Mesendoderm (in vitro differentiated cells): ENCODE data around the gene NFATC1.

Experiments used
- DNase-seq: peaks from one replicate; pipeline ENCODE4 v3.0.0; 2013
- H2AK5ac ChIP-seq: 2 replicates; pipeline ENCODE4 v1.6.1; 2013; ENCODE audit warnings: low read length, inconsistent platforms
- H2BK120ac ChIP-seq: 2 replicates; pipeline ENCODE4 v1.6.1; 2013; ENCODE audit warnings: low read depth, mild to moderate bottlenecking, low read length, moderate library complexity, mixed read lengths
- H2BK15ac ChIP-seq: replicated peaks from 2 replicates; pipeline ENCODE4 v1.6.1; 2013; ENCODE audit warnings: low read depth, mild to moderate bottlenecking, moderate library complexity
- H2BK5ac ChIP-seq: 2 replicates; pipeline ENCODE4 v1.6.1; 2013; ENCODE audit warnings: low read length, inconsistent platforms
- H3K18ac ChIP-seq: 2 replicates; pipeline ENCODE4 v1.6.1; 2013; ENCODE audit warnings: mild to moderate bottlenecking, low read length, mixed read lengths
- H3K23ac ChIP-seq: one replicate; pipeline ENCODE4 v1.6.1; 2013; ENCODE audit warnings: low read length
- H3K27ac ChIP-seq: 2 replicates; pipeline ENCODE4 v1.5.1; 2013; ENCODE audit warnings: low read depth, mild to moderate bottlenecking, inconsistent platforms, low read length, moderate library complexity
- H3K27me3 ChIP-seq: 2 replicates; pipeline ENCODE4 v1.6.1; 2013; ENCODE audit warnings: low read length, control low read depth, mild to moderate bottlenecking, inconsistent platforms; ENCODE audit not compliant: insufficient read depth, poor library complexity
- H3K36me3 ChIP-seq: 2 replicates; pipeline ENCODE4 v1.6.1; 2013; ENCODE audit warnings: low read length, inconsistent platforms; ENCODE audit not compliant: control insufficient read depth, insufficient read depth
- H3K4ac ChIP-seq: one replicate; pipeline ENCODE4 v1.6.1; 2013; ENCODE audit warnings: low read depth, mild to moderate bottlenecking, low read length, moderate library complexity
- H3K4me1 ChIP-seq: 2 replicates; pipeline ENCODE4 v1.6.1; 2013; ENCODE audit warnings: low read depth, low read length, inconsistent platforms; ENCODE audit not compliant: control insufficient read depth
- H3K4me2 ChIP-seq: 2 replicates; pipeline ENCODE4 v1.6.1; 2013; ENCODE audit warnings: low read length
- H3K4me3 ChIP-seq: 2 replicates; pipeline ENCODE4 v1.5.1; 2013; ENCODE audit warnings: mild to moderate bottlenecking, low read length
- H3K56ac ChIP-seq: one replicate; pipeline ENCODE4 v1.6.1; 2013; ENCODE audit warnings: low read length
- H3K79me1 ChIP-seq: 2 replicates; pipeline ENCODE4 v1.6.1; 2013; ENCODE audit warnings: low read length, inconsistent platforms
- H3K79me2 ChIP-seq: 2 replicates; pipeline ENCODE4 v1.6.1; 2013; ENCODE audit warnings: mild to moderate bottlenecking, low read length; ENCODE audit not compliant: control insufficient read depth, insufficient read depth
- H3K9ac ChIP-seq: 2 replicates; pipeline ENCODE4 v1.6.1; 2013; ENCODE audit warnings: low read length, inconsistent platforms
- H4K5ac ChIP-seq: one replicate; pipeline ENCODE4 v1.6.1; 2013; ENCODE audit warnings: low read length
- H4K8ac ChIP-seq: one replicate; pipeline ENCODE4 v1.6.1; 2013; ENCODE audit warnings: low read depth, mild to moderate bottlenecking, control low read depth, low read length, moderate library complexity
- WGBS: extraction: QIAGEN DNeasy Blood & Tissue Kit; methylation state at CpG from one replicate; pipeline ENCODE4 v1.1.7; 2013; ENCODE audit warnings: low lambda C conversion rate, missing lambda C conversion rate; ENCODE audit not compliant: insufficient coverage; ENCODE audit errors: extremely low coverage; 5-methylcytosine and 5-hydroxymethylcytosine counted together

NFATC1 gene

DNA sequence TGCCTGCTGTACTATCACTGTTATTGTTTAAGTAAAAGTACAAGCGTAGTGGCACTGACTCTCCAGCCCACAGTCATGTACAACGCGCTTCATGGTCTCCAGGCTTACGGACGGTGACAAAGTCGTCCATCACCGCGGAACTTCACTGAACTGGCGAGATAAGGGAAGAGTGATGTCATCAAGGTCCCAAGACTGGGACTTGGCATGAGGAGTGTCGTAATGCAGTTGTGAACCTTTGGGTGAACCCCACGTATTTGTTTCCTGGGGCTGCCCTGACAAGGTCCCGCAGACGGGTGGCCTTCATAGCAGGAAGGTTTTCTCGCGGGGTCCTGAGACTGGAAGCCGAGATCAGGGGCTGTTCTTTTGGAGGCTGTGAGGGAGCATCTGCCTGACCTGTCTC, 17.3 kb downstream of the NFATC1 start:
- Histone ChIP-seq H3K27me3 (no peaks in the 10 kb centered on the region), H3K79me2 (no peaks in the 10 kb centered on the region), H3K4ac (no peak overlapping the region), H3K79me1 (no peaks in the 10 kb centered on the region), H3K4me2 (no peak overlapping the region), H3K36me3 (no peaks in the 10 kb centered on the region), H3K18ac (no peak overlapping the region), H3K27ac (no peak overlapping the region), H2BK120ac (no peak overlapping the region), H2BK5ac (no peak overlapping the region), H3K56ac (no peak overlapping the region), H3K4me3 (no peak overlapping the region), H3K23ac (no peak overlapping the region), H4K5ac (no peak overlapping the region), H3K9ac (no peak overlapping the region), H4K8ac (no peak overlapping the region), H2BK15ac (no peak overlapping the region), H3K4me1 (no peaks in the 10 kb centered on the region), H2AK5ac (no peak overlapping the region)
- DNase-seq = no peak
- no CpG with 5 or more reads among the region's 16 CpGs for WGBS

DNA sequence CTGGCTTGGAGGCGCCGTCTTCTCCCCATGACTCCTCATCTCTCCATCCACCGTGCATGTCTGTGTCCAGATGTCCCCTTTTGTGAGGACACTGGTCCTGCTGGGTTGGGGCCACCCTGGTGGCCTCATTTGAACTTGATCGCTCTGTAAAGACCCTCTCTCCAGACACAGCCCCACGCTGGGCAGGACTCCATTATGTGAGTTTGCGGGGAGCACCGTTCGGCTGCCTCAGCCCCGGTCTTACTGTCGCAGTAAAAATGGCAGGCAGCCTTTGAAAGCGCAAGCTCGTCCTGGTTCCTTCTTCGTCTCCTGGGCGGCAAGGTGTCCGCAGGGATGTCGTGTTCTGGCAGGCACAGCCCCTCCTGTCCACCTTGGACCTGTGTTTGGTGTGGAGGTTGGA, 17.7 kb downstream of the NFATC1 start:
- Histone ChIP-seq H3K4ac (no peak overlapping the region), H4K5ac (no peak overlapping the region), H3K56ac (no peak overlapping the region), H2BK5ac (no peak overlapping the region), H2BK15ac (no peak overlapping the region), H3K79me1 (no peaks in the 10 kb centered on the region), H2BK120ac (no peak overlapping the region), H3K4me2 (no peak overlapping the region), H3K23ac (no peak overlapping the region), H3K18ac (no peak overlapping the region), H3K4me3 (no peak overlapping the region), H3K9ac (no peak overlapping the region), H3K27ac (no peak overlapping the region), H2AK5ac (no peak overlapping the region), H3K79me2 (no peaks in the 10 kb centered on the region), H4K8ac (no peak overlapping the region), H3K27me3 (no peaks in the 10 kb centered on the region), H3K36me3 (no peaks in the 10 kb centered on the region), H3K4me1 (no peaks in the 10 kb centered on the region)
- WGBS = no CpG with 5 or more reads among the region's 16 CpGs
- no peak for DNase-seq

DNA sequence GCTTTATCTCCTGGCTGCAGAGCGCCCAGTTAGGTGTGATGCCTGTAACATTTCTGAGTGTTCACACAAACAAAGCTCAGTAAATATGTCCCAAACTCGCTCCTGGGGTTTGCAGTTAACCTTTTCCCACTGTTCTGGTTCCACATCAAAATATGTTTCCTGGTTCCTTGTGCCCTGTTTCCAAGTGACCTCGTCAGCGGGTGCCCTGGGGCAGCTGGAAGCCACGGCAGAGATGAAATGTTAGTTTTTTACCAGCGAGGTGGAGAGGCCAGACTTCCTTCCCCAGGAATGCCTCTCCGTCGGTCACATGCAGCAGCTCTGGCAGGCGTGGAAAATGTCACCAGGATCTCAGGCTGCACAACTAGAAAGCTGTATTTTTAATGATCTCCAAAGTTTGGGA, 18.2 kb downstream of the NFATC1 start:
- Histone ChIP-seq H3K56ac (no peak overlapping the region), H2BK5ac (no peak overlapping the region), H3K36me3 (no peaks in the 10 kb centered on the region), H3K4me3 (no peak overlapping the region), H3K18ac (no peak overlapping the region), H3K4ac (no peak overlapping the region), H3K4me1 (no peaks in the 10 kb centered on the region), H2AK5ac (no peak overlapping the region), H3K23ac (no peak overlapping the region), H3K9ac (no peak overlapping the region), H3K4me2 (no peak overlapping the region), H4K5ac (no peak overlapping the region), H2BK120ac (no peak overlapping the region), H3K27ac (no peak overlapping the region), H4K8ac (no peak overlapping the region), H3K79me2 (no peaks in the 10 kb centered on the region), H3K27me3 (no peaks in the 10 kb centered on the region), H3K79me1 (no peaks in the 10 kb centered on the region), H2BK15ac (no peak overlapping the region)
- no peak for DNase-seq
- WGBS = no CpG with 5 or more reads among the region's 9 CpGs

DNA sequence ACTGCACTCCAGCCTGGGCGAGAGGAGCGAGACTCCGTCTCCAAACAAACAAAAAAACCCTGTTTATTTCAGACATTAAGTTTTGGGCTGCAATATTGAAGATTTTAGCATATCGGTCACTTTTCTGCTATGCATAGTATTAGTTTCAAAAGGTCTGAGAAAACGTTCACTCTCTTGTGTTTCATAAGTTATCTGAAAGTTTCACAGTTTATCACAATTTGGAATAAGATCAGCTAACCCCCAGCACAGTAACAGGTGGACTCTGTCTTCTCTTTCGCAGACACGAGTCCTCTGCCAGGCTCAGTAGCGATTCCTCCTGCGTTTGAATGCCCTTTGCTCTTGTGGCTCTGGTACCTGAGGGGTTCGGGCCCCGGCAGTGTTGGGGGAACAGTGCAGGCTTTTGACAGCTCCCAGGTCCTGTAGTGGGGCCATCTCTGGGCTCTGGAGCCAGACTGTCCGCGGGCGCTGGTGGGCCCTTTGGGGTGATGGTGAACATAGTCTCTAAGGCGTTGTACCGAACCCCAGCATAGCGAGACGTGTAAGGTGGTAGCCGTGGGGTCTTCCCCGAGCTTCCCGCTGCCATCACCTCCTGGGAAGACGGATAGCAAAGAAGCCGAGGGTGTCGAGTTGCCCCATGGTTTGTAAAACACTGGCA, 20.4 kb downstream of the NFATC1 start:
- WGBS = no CpG with 5 or more reads among the region's 24 CpGs
- H3K36me3 ChIP-seq = no peaks in the 10 kb centered on the region
- H3K23ac ChIP-seq = no peak overlapping the region
- no peak overlapping the region for H2AK5ac ChIP-seq
- H3K79me1 ChIP-seq = no peaks in the 10 kb centered on the region
- no peak overlapping the region for H2BK5ac ChIP-seq
- H3K4me2 ChIP-seq = no peak overlapping the region
- H2BK120ac ChIP-seq = no peak overlapping the region
- no peak overlapping the region for H3K18ac ChIP-seq
- no peak overlapping the region for H3K27ac ChIP-seq
- no peak for DNase-seq
- H3K4me1 ChIP-seq = no peaks in the 10 kb centered on the region
- H3K79me2 ChIP-seq = no peaks in the 10 kb centered on the region
- no peak overlapping the region for H3K4me3 ChIP-seq
- no peak overlapping the region for H4K5ac ChIP-seq
- no peak overlapping the region for H3K9ac ChIP-seq
- H4K8ac ChIP-seq = no peak overlapping the region
- H3K27me3 ChIP-seq = no peaks in the 10 kb centered on the region
- H3K56ac ChIP-seq = no peak overlapping the region
- H3K4ac ChIP-seq = no peak overlapping the region
- no peak overlapping the region for H2BK15ac ChIP-seq

DNA sequence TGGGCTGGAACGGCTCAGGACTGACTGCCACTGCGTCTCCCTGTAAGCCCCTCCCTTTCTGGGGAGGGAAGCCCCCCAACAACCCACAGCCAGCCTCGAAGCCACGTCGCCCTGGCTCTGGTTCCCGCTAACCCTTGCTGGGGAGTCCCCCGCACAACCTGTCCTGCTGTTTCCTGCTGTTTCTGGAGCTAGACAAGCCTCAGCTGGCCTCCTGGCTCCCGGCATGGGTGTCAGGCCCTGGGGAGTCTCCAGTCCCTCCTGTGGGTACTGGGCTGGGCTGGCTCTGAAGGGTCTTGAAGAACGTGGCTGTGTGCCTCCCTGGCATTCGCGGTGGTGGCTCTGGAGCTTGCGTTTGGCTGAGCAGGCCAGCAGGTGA, 20.9 kb downstream of the NFATC1 start:
- Histone ChIP-seq H3K27me3 (no peaks in the 10 kb centered on the region), H2BK15ac (no peak overlapping the region), H3K4me2 (no peak overlapping the region), H2BK120ac (no peak overlapping the region), H3K4me3 (no peak overlapping the region), H3K18ac (no peak overlapping the region), H3K4ac (no peak overlapping the region), H2AK5ac (no peak overlapping the region), H3K9ac (no peak overlapping the region), H2BK5ac (no peak overlapping the region), H3K36me3 (no peaks in the 10 kb centered on the region), H3K79me1 (no peaks in the 10 kb centered on the region), H4K8ac (no peak overlapping the region), H3K56ac (no peak overlapping the region), H3K4me1 (no peaks in the 10 kb centered on the region), H3K23ac (no peak overlapping the region), H3K27ac (no peak overlapping the region), H3K79me2 (no peaks in the 10 kb centered on the region), H4K5ac (no peak overlapping the region)
- WGBS = no CpG with 5 or more reads among the region's 12 CpGs
- DNase-seq = no peak

DNA sequence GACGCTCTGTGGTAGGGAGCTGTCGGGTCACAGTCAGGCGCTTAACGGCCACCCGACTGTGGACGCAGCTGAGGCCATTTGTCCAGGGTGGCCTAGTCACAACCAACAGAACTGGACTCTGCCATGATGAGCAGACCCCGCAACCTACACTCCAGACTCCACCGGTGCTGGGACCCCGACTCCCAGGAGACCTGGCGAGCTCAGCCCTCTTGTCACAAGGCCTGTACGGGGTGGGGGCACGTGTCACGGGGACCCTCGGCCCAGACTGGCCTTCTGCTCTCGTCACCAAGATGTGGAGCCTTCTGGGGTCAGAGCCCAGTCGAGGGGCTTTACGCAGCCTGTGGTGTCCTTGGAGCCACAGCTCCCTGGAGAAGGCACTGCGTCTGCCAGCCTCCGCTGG, 22.5 kb downstream of the NFATC1 start:
- Histone ChIP-seq H4K5ac (no peak overlapping the region), H3K27me3 (no peaks in the 10 kb centered on the region), H2BK120ac (no peak overlapping the region), H3K79me2 (no peaks in the 10 kb centered on the region), H3K4ac (no peak overlapping the region), H3K27ac (no peak overlapping the region), H3K4me1 (no peaks in the 10 kb centered on the region), H3K9ac (no peak overlapping the region), H3K36me3 (no peaks in the 10 kb centered on the region), H2AK5ac (no peak overlapping the region), H4K8ac (no peak overlapping the region), H3K18ac (no peak overlapping the region), H3K4me3 (no peak overlapping the region), H3K56ac (no peak overlapping the region), H2BK15ac (no peak overlapping the region), H3K4me2 (no peak overlapping the region), H3K79me1 (no peaks in the 10 kb centered on the region), H3K23ac (no peak overlapping the region), H2BK5ac (no peak overlapping the region)
- DNase-seq = no peak
- no CpG with 5 or more reads among the region's 19 CpGs for WGBS
